Endodermal cell (in vitro differentiated cells): ENCODE results near the gene LASP1. TPM values are rescaled to one million over a fixed set of nuclear protein-coding genes. Genes with fewer than 3 reads are reported as not detected.

Experiments
- DNase-seq: peaks from one replicate; pipeline ENCODE4 v3.0.0-alpha.2; 2017
- H3K27ac ChIP-seq: 2 replicates; pipeline ENCODE4 v1.5.1; 2013; ENCODE audit warnings: mild to moderate bottlenecking, low read depth, low read length, moderate library complexity
- H3K27me3 ChIP-seq: 2 replicates; pipeline ENCODE4 v1.6.1; 2013; ENCODE audit warnings: mild to moderate bottlenecking, low read length, moderate library complexity; ENCODE audit not compliant: insufficient read depth, control insufficient read depth, poor library complexity, severe bottlenecking
- H3K36me3 ChIP-seq: 2 replicates; pipeline ENCODE4 v1.7.0; 2013; ENCODE audit warnings: mild to moderate bottlenecking, low read length, moderate library complexity; ENCODE audit not compliant: control insufficient read depth, insufficient read depth
- H3K4me1 ChIP-seq: one replicate; pipeline ENCODE4 v1.7.0; 2013; ENCODE audit warnings: low read length; ENCODE audit not compliant: control insufficient read depth, insufficient read depth
- H3K4me3 ChIP-seq: 2 replicates; pipeline ENCODE4 v1.5.1; 2013; ENCODE audit warnings: mild to moderate bottlenecking, low read length, moderate library complexity
- H3K9ac ChIP-seq: 2 replicates; pipeline ENCODE4 v1.6.1; 2013; ENCODE audit warnings: mild to moderate bottlenecking, low read length, moderate library complexity; ENCODE audit not compliant: poor library complexity, severe bottlenecking; ENCODE audit errors: extremely low read depth
- H3K9me3 ChIP-seq: 2 replicates; pipeline ENCODE4 v1.6.1; 2013; ENCODE audit warnings: mild to moderate bottlenecking, low read length, moderate library complexity; ENCODE audit not compliant: control insufficient read depth
- H3K27ac Mint-ChIP-seq: 2 replicates; pipeline ENCODE4 v1.8.0; 2020; ENCODE audit warnings: mixed read lengths
- H3K27me3 Mint-ChIP-seq: 2 replicates; pipeline ENCODE4 v1.8.0; 2021; ENCODE audit warnings: mild to moderate bottlenecking, mixed read lengths; ENCODE audit not compliant: insufficient read depth
- H3K36me3 Mint-ChIP-seq: 2 replicates; pipeline ENCODE4 v1.8.0; 2020; ENCODE audit warnings: low read depth, mixed read lengths
- H3K4me1 Mint-ChIP-seq: 2 replicates; pipeline ENCODE4 v1.8.0; 2020; ENCODE audit warnings: mixed read lengths
- H3K4me3 Mint-ChIP-seq: 2 replicates; pipeline ENCODE4 v1.8.0; 2020; ENCODE audit warnings: mild to moderate bottlenecking, moderate library complexity, mixed read lengths
- H3K9me3 Mint-ChIP-seq: 2 replicates; pipeline ENCODE4 v1.8.0; 2020; ENCODE audit warnings: mild to moderate bottlenecking, mixed read lengths
- WGBS, 2 experiments: methylation state at CpG; one replicate each; pipeline versions ENCODE4 v1.1.5 to v1.1.7; 2013; ENCODE audit warnings: missing lambda C conversion rate in 2 of 2, mixed read lengths in 1 of 2; ENCODE audit not compliant: insufficient coverage in 1 of 2, insufficient read length in 1 of 2; 5-methylcytosine and 5-hydroxymethylcytosine counted together
- total RNA-seq, 2 donors: library from RNA; stranded (reverse); fragmentation: NEBNext Ultra II Directional in 1 of 2; extraction: Animal tissue kit (Norgen Biotek cat#: 25700) in 1 of 2; gene quantifications; 2 replicates in 1 of 2; 3 replicates in 1 of 2; pipeline ENCODE4 v1.2.1, GENCODE V29; 2021
- TF ChIP-seq, protein P1 (sequence below): fragments of 200-600 bp; sonication (generic); conservative IDR thresholded peaks from 2 replicates; pipeline ENCODE4 v1.5.0; 2021; ENCODE audit warnings: antibody characterized with exemption, mild to moderate bottlenecking

LASP1 gene
- total RNA-seq, 2 donors from 2014 or later = 168 to 177 TPM

DNA sequence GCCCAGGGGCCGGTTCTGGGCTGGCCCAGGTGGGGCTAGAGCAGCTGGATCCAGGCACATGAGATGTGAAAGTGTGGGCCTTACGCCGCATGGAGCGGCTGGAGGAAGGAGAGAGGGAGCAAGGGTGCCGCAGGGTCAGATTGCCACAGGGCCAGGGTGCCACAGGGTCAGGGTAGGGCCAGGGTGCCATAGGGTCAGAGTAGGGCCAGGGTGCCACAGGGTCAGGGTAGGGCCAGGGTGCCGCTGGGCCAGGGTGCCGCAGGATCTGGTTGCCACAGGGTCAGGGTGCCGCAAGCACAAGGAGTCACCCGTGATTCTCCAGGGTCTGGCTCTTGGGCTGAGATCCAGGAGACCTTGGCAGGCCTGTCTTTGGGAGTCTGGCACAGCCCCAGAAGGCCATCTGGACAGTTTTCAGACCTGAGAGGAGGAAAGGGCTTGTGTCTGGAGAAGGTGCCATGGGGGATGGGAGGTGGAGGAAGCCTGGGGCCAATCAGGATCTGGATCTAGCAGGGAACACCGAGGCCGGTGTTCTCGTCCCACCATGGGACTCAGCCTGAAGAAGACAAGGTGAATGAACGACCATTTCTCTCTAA, 42.5 kb downstream of the LASP1 start:
- TF ChIP-seq, protein P1, sequence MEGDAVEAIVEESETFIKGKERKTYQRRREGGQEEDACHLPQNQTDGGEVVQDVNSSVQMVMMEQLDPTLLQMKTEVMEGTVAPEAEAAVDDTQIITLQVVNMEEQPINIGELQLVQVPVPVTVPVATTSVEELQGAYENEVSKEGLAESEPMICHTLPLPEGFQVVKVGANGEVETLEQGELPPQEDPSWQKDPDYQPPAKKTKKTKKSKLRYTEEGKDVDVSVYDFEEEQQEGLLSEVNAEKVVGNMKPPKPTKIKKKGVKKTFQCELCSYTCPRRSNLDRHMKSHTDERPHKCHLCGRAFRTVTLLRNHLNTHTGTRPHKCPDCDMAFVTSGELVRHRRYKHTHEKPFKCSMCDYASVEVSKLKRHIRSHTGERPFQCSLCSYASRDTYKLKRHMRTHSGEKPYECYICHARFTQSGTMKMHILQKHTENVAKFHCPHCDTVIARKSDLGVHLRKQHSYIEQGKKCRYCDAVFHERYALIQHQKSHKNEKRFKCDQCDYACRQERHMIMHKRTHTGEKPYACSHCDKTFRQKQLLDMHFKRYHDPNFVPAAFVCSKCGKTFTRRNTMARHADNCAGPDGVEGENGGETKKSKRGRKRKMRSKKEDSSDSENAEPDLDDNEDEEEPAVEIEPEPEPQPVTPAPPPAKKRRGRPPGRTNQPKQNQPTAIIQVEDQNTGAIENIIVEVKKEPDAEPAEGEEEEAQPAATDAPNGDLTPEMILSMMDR = no peak

DNA sequence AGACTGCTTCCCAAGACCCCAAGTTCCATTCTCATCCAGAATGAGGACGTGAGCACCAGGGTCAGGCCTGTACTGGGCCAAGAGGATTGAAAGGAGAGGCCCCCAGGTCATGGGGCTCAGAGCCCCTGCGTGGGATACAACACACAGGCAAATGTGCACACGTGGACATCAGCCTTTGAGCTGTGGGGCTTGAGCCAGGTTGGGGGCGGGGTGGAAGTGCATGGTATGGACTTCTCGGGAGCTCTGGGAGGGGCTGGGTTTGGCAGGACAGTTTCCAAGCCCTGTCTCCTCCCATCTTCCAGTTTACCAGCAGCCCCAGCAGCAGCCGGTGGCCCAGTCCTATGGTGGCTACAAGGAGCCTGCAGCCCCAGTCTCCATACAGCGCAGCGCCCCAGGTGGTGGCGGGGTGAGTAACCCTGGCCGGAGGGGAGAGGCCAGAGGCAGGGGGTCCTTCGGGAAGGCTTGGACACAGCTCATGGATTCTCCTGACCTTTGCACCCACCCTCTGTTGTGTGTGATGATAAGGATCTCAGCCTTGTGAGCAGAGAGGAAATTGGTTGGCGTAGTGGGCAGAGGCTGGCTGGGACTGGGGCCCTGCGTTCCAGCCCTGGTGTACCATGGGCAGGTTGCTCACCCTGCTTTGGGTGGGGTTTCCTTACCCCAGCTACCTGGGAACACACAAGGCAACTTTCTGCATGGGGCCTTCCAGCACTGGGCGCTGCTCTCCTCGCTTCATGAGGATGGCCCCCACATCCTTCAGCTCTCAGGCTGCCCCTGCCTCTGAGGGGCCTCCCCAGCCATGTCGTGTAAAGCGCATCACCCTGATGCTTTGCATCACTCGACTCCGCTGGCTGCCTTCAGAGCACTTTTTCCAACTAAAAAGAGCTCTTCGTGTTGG, 45.1 kb downstream of the LASP1 start:
- no peaks in the 10 kb centered on the region for H3K27me3 ChIP-seq
- Mint-ChIP-seq H3K4me1 (peaks cover 5% of the 10 kb centered on the region), H3K27me3 (no peaks in the 10 kb centered on the region), H3K4me3 (no peak overlapping the region), H3K9me3 (no peaks in the 10 kb centered on the region), H3K36me3 (peaks cover 69% of the 10 kb centered on the region), H3K27ac (peak overlapping the region; percentile 52)
- H3K9ac ChIP-seq = no peak overlapping the region
- no peak overlapping the region for H3K27ac ChIP-seq
- H3K9me3 ChIP-seq = no peaks in the 10 kb centered on the region
- WGBS, 2 experiments = 90 to 98% methylated on average over 10 to 20 of the region's 20 CpGs
- peak; percentile 86 for DNase-seq
- peaks cover 85% of the 10 kb centered on the region for H3K36me3 ChIP-seq
- TF ChIP-seq, protein P1 = peak; percentile 68
- H3K4me3 ChIP-seq = no peak overlapping the region
- peaks cover 5% of the 10 kb centered on the region for H3K4me1 ChIP-seq

More for the DNA sequence above, 42.5 kb downstream of the LASP1 start:
- no peaks in the 10 kb centered on the region for H3K27me3 ChIP-seq
- H3K9ac ChIP-seq = no peak overlapping the region
- no peaks in the 10 kb centered on the region for H3K9me3 ChIP-seq
- H3K27me3 Mint-ChIP-seq = no peaks in the 10 kb centered on the region
- no peak overlapping the region for H3K4me3 ChIP-seq
- no peaks in the 10 kb centered on the region for H3K9me3 Mint-ChIP-seq
- H3K27ac Mint-ChIP-seq = peak overlapping the region; percentile 75
- H3K4me1 ChIP-seq = peaks cover 5% of the 10 kb centered on the region
- peaks cover 77% of the 10 kb centered on the region for H3K36me3 ChIP-seq
- peaks cover 57% of the 10 kb centered on the region for H3K36me3 Mint-ChIP-seq
- no peak overlapping the region for H3K27ac ChIP-seq
- peaks cover 5% of the 10 kb centered on the region for H3K4me1 Mint-ChIP-seq
- 94 to 96% methylated on average over 9 to 13 of the region's 13 CpGs for WGBS, 2 experiments
- H3K4me3 Mint-ChIP-seq = no peak overlapping the region
- DNase-seq = peak; percentile 40

- H3K27me3 ChIP-seq = no peaks in the 10 kb centered on the region
- peak; percentile 42 for DNase-seq
- Mint-ChIP-seq H3K27me3 (no peaks in the 10 kb centered on the region), H3K9me3 (no peaks in the 10 kb centered on the region), H3K4me1 (peaks cover 5% of the 10 kb centered on the region), H3K4me3 (no peak overlapping the region), H3K27ac (peak overlapping the region; percentile 52), H3K36me3 (peaks cover 69% of the 10 kb centered on the region)
- H3K36me3 ChIP-seq = peaks cover 85% of the 10 kb centered on the region
- no peaks in the 10 kb centered on the region for H3K9me3 ChIP-seq
- WGBS, 2 experiments = 97 to 98% methylated on average over 5 to 7 of the region's 7 CpGs
- TF ChIP-seq, protein P1 = no peak
- no peak overlapping the region for H3K9ac ChIP-seq
- no peak overlapping the region for H3K27ac ChIP-seq
- H3K4me3 ChIP-seq = no peak overlapping the region
- peaks cover 5% of the 10 kb centered on the region for H3K4me1 ChIP-seq
These were observed 45.8 kb downstream of the LASP1 start for GRCh38 chr17:38915639-38915995.
